ENCODE data around the gene ZBTB20. TPM values are rescaled to one million over a fixed set of nuclear protein-coding genes. Genes with fewer than 3 reads are reported as not detected.
"Not testable (repeated sequence)": the region's sequence is repeated elsewhere in the genome, so short reads cannot be mapped to it uniquely, and the experiment has no call there.

Gene ZBTB20
- 8.7 and 12.5 TPM in 2 replicates for total RNA-seq

DNA sequence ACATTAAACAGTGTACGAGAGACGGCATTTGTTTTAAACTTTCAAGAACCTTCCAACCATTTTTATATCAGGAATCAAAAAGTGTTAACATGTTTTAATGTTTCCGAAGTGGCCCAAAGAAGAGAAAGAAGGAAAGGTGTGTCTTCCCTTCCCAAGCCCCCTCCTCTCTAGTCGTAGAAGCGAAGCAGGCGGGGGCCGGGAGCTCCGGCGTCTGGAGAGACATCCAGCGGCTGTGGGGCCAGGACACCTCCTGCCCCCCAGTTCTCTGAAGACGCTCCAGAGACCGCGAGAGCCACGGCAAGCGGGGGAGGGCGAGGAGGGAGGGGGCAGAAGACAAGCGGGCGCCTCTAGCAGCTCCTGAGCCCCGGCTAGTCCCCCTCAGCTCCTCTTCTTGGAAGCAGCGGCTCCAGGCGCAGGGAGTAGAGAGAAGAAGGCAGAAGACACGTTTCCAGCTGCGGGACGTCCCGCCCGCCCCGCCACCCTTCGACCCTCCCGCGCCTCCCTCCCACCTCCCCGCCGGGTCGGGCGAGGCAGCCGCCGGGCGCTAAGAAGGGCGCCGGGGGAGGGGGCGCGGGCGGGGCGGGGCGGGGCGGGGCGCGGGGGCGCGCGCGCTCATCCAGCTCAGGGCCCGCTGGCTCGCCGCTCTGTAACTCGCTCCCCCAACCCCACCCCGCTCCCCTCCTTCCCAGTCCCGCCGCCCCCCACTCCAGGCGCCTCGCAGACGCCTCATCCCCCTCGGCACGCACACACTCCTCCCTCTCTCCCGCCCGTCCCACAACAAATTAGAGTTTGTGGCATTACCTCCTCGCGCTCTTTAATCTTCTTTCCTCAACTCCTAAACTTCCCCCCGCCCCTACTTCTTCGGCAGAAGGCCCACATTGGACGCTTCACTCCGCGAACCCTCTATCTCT lies at the start of gene ZBTB20:
ZBTB20 (minus strand) TSS at position 871 of the 911 bp plus-strand sequence.
- DNase-seq (ENCODE audit: low read depth in 2 of 2), result peak in 1 of 2 donors; percentile 75

GRCh38 chr3:115194476-115194875 lies 47.4 kb upstream of the ZBTB20 start:
- DNase-seq (ENCODE audit: low read depth in 2 of 2), result no peak

- no peak for DNase-seq (ENCODE audit: low read depth in 2 of 2)
Measured at GRCh38 chr3:115190747-115191146, 43.7 kb upstream of the ZBTB20 start.

DNA sequence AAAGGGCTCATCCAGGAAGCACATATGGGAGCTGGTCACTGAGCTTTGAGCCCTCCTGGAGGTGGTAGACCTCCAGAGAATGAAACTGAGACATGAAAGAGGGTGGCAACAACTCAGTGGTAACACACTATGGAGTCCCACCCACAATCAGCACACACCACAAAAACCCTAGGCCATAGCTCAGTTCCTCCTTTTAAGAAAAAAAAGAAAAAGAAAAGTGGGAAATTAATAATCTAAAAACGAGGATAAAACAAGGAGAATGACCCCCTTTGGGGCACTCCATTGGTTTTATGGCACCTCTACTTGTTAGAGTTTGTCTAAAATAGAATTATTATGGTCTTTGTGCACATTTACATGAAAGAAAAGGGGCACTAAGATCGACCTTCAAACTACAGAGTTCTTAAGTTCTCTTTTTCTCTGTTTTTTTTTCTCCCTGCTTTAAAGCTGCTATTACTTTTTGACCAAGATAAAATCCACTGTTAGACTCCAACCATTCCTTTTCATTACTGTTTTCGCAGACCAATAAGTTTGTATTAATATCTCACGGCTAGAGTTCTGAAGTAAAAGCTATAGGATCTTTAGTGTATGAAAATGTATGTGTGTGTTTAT lies 40.2 kb upstream of the ZBTB20 start:
- no peak for DNase-seq (ENCODE audit: low read depth in 2 of 2)

- DNase-seq (ENCODE audit: low read depth in 2 of 2), result no peak
Measured at GRCh38 chr3:115186351-115187148, 39.5 kb upstream of the ZBTB20 start.

- DNase-seq (ENCODE audit: low read depth in 2 of 2), result not testable (repeated sequence)
Measured at GRCh38 chr3:115184859-115185572, 37.9 kb upstream of the ZBTB20 start.

- not testable (repeated sequence) for DNase-seq (ENCODE audit: low read depth in 2 of 2)
Measured at GRCh38 chr3:115178930-115179329, 31.8 kb upstream of the ZBTB20 start.

GRCh38 chr3:115169808-115170207 lies 22.7 kb upstream of the ZBTB20 start:
- no peak for DNase-seq (ENCODE audit: low read depth in 2 of 2)

DNA sequence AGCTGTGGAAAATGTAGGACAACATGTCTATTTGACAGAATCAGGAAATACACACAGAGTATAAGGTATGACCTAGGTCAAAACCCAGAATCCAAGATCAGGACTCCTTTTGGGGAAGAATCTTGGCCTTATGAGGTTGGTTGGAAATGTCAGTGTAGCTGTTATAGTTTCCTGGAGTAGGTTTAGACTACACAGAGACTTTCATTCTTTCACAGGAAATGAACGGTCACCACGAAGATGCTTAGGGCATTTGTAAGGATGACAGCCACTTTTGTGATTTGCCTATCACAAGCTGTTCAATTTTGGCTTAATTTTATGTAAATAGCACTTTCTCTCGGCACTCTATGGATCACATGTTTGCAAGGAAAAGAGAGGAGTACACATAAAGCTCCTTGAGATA lies 18.6 kb upstream of the ZBTB20 start:
- DNase-seq (ENCODE audit: low read depth in 2 of 2), result no peak

- no peak for DNase-seq (ENCODE audit: low read depth in 2 of 2)
Measured at GRCh38 chr3:115165266-115165665, 18.2 kb upstream of the ZBTB20 start.

DNA sequence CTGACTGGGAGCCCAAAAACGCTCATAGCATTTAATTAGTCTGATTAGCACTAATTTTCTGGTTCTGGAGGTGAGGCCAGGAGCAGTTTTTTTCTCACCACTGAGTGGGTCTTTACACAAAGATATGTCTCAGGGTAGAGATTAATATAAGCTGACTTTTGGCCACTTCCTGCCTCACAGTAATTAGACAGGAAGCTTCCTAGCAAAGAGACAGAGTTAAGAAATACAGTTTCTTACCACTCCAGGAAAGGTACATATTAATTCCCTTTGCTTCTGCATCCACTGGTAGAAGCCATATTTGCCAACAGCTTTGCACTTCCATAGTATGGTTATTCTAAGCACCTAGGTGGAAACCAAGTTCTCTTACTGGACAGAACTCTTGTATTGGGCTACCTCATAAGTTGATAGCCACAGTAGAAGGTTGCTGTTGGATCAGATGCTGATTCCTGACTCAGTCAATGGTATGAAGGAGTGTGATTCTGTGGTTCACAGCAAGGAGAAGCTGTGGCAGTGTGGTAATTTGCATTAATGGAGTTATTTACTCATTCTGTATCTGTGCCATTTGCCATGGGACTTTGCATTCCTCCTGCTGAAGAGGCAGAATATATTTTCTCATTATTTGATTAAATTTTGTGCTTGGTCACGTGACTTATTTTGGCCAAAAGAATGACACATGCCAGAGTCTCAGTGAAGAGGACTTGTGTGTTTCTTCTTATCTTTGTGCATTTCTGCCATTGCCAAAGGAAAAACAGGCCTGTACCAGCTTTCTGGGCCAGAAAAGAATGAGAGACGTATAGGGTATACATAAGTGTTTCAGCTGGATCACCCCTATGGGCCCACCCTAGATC lies 17.5 kb upstream of the ZBTB20 start:
- no peak for DNase-seq (ENCODE audit: low read depth in 2 of 2)

DNA sequence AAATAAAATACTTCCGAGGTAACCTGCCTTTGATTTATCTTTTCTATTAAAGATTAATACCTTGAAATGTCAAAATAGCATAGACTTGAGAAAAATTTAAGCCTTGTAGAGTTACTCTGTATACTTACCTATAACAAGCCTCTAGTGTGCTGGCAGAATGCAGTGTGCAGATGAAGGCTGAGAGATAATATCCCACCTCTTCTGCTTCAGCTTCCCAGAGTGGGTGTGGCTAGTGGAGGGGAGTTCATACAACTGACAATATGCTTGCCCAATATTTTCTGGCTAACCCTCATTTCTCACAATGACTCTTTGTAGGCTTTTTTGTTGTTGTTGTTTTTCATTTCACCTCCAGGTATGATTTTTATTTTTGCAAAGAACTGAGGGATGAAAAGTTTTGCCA lies 15.7 kb upstream of the ZBTB20 start:
- no peak for DNase-seq (ENCODE audit: low read depth in 2 of 2)

- DNase-seq (ENCODE audit: low read depth in 2 of 2), result no peak
Measured at GRCh38 chr3:115161866-115162265, 14.8 kb upstream of the ZBTB20 start.

- DNase-seq (ENCODE audit: low read depth in 2 of 2), result no peak
Measured at GRCh38 chr3:115161168-115161834, 14.2 kb upstream of the ZBTB20 start.

- no peak for DNase-seq (ENCODE audit: low read depth in 2 of 2)
Measured at GRCh38 chr3:115160295-115160694, 13.2 kb upstream of the ZBTB20 start.

DNA sequence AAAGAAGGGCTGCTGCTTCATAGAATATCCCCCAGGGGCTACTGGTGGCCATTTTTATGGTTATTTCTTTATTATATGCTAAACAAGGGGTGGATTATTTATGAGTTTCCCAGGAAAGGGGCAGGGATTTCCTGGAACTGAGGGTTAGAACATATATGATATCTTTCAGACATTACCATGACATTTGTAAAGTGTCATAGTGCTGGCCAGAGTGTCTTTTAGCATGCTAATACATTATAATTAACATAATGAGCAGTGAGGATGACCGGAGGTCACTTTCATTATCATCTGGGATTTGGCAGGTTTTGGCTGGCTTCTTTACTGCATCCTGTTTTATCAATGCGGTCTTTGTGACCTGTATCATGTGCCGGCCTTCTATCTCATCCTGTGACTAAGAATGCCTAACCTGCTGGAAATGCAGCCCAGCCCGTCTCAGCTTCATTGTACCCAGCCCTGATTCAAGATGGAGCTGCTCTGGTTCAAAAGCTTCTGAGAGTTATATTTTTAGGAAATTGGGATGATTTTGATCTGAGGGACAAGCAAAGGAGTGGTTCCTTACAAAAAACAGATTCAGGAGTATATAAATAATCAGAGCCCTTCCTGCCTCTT lies 9.1 kb upstream of the ZBTB20 start:
- DNase-seq (ENCODE audit: low read depth in 2 of 2), result peak; percentile 34 to 47

DNA sequence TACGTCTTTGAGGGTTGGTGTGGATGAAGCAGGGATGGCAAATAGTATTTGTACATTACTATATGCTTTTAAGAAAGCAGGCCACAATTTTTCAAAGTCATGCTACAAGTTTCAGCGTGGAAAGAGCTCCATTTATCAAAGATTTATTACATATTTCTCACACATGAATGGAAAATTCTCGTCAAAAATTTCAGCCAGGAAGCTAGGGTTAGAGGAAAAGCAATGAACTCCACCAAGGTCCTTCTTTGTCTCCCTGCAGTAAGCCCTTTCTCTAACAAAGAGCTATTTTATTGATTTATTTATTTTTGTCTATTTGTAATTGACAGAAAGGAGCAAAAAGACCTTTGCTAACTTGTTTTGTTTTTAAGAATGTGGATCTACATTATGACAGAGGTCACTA lies 7.5 kb upstream of the ZBTB20 start:
- peak in 1 of 2 donors; percentile 54 for DNase-seq (ENCODE audit: low read depth in 2 of 2)

GRCh38 chr3:115151921-115152320 lies 4.8 kb upstream of the ZBTB20 start:
- no peak for DNase-seq (ENCODE audit: low read depth in 2 of 2)

DNA sequence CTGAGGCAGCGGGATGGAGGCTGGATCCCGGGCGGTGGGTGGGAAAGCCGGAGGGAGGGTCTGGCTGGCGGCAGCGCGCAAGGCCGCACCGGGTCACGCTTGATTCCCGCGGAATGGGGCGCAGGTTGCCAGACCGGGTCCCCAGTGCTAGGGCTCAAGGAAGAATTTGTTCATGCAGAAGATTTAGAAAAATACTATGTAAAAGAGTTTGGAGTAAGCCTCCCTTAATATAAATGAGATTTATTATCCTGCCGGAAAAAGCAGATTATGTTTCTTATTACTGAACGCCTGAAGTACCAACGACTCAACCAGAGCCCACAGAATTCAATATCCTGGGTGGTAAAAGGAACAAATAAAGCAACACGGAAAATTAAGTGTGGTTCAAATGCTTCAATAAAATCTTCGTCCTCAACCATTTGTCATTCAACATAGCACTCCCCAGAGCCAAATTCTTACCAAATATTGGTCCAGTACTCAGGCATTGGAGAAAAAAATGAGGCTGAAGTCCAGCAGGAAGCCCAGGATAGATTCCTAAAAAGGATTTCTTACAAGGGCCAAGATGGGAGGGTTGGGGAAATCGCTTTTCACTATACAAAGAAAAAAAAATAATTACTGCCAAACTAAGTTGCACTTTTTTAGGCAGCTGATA lies 1.2 kb upstream of the ZBTB20 start:
- no peak for DNase-seq (ENCODE audit: low read depth in 2 of 2)

All from dermis microvascular lymphatic vessel endothelial cell (primary cell).